Measurements from ENCODE around the gene SCN1A. TPM values are rescaled to one million over a fixed set of nuclear protein-coding genes. Genes with fewer than 3 reads are reported as not detected.
A peak's percentile ranks its signal among the peaks of the same experiment; 100 is the strongest.

Gene SCN1A
- total RNA-seq, 1 donor from 2014 or later: 0.26 TPM

GRCh38 chr2:166057370-166058164, 70.3 kb downstream of the SCN1A start:
- no peak for DNase-seq (ENCODE audit: low spot score, unreplicated experiment)
- H3K27me3 Mint-ChIP-seq: no peaks in the 10 kb centered on the region
- no peaks in the 10 kb centered on the region for H3K36me3 Mint-ChIP-seq (ENCODE audit: insufficient read depth)
- H3K4me1 Mint-ChIP-seq (ENCODE audit: low read depth): no peaks in the 10 kb centered on the region
- no peak overlapping the region for H3K4me3 Mint-ChIP-seq (ENCODE audit: low read depth)
- no peaks in the 10 kb centered on the region for H3K9me3 Mint-ChIP-seq (ENCODE audit: low read depth)
- peak; percentile 69 for TF ChIP-seq CTCF (IDR thresholded peaks at IDR 0.05; ENCODE audit: unreplicated experiment)
- no peak overlapping the region for H3K27ac Mint-ChIP-seq

GRCh38 chr2:166044853-166045483, 82.9 kb downstream of the SCN1A start:
- H3K9me3 Mint-ChIP-seq (ENCODE audit: low read depth): no peaks in the 10 kb centered on the region
- no peak for DNase-seq (ENCODE audit: low spot score, unreplicated experiment)
- no peak overlapping the region for H3K27ac Mint-ChIP-seq
- H3K4me3 Mint-ChIP-seq (ENCODE audit: low read depth): no peak overlapping the region
- TF ChIP-seq CTCF (IDR thresholded peaks at IDR 0.05; ENCODE audit: unreplicated experiment): no peak
- H3K27me3 Mint-ChIP-seq: no peaks in the 10 kb centered on the region
- no peaks in the 10 kb centered on the region for H3K36me3 Mint-ChIP-seq (ENCODE audit: insufficient read depth)
- no peaks in the 10 kb centered on the region for H3K4me1 Mint-ChIP-seq (ENCODE audit: low read depth)

GRCh38 chr2:166042768-166043390, 84.9 kb downstream of the SCN1A start:
- no peaks in the 10 kb centered on the region for H3K9me3 Mint-ChIP-seq (ENCODE audit: low read depth)
- no peaks in the 10 kb centered on the region for H3K36me3 Mint-ChIP-seq (ENCODE audit: insufficient read depth)
- H3K4me1 Mint-ChIP-seq (ENCODE audit: low read depth): no peaks in the 10 kb centered on the region
- no peak for TF ChIP-seq CTCF (IDR thresholded peaks at IDR 0.05; ENCODE audit: unreplicated experiment)
- no peak for DNase-seq (ENCODE audit: low spot score, unreplicated experiment)
- no peaks in the 10 kb centered on the region for H3K27me3 Mint-ChIP-seq
- no peak overlapping the region for H3K4me3 Mint-ChIP-seq (ENCODE audit: low read depth)
- H3K27ac Mint-ChIP-seq: no peak overlapping the region

GRCh38 chr2:166042356-166042755, 85.5 kb downstream of the SCN1A start:
- DNase-seq (ENCODE audit: low spot score, unreplicated experiment): no peak
- TF ChIP-seq CTCF (IDR thresholded peaks at IDR 0.05; ENCODE audit: unreplicated experiment): no peak
- Mint-ChIP-seq H3K9me3 (ENCODE audit: low read depth) (no peaks in the 10 kb centered on the region), H3K27me3 (no peaks in the 10 kb centered on the region), H3K4me3 (ENCODE audit: low read depth) (no peak overlapping the region), H3K36me3 (ENCODE audit: insufficient read depth) (no peaks in the 10 kb centered on the region), H3K4me1 (ENCODE audit: low read depth) (no peaks in the 10 kb centered on the region), H3K27ac (no peak overlapping the region)

GRCh38 chr2:166041613-166042012, 86.2 kb downstream of the SCN1A start:
- Mint-ChIP-seq H3K9me3 (ENCODE audit: low read depth) (no peaks in the 10 kb centered on the region), H3K4me1 (ENCODE audit: low read depth) (no peaks in the 10 kb centered on the region), H3K27ac (no peak overlapping the region), H3K4me3 (ENCODE audit: low read depth) (no peak overlapping the region), H3K27me3 (no peaks in the 10 kb centered on the region), H3K36me3 (ENCODE audit: insufficient read depth) (no peaks in the 10 kb centered on the region)
- no peak for DNase-seq (ENCODE audit: low spot score, unreplicated experiment)
- no peak for TF ChIP-seq CTCF (IDR thresholded peaks at IDR 0.05; ENCODE audit: unreplicated experiment)
